Breast epithelium (tissue), 3 donors: ENCODE measurements around the gene PPP6R3.

Source experiments
- CTCF ChIP-seq, 3 donors: fragments of 450-650 bp; IDR thresholded peaks; one replicate each; pipeline ENCODE4 v1.5.1; 2016 to 2017; ENCODE audit warnings: antibody characterized with exemption in 3 of 3, mild to moderate bottlenecking in 3 of 3, moderate library complexity in 3 of 3
- POLR2A ChIP-seq: fragments of 450-650 bp; IDR thresholded peaks from one replicate; pipeline ENCODE4 v1.6.1; 2016; ENCODE audit warnings: antibody characterized with exemption, mild to moderate bottlenecking, moderate library complexity
- POLR2AphosphoS5 ChIP-seq, 3 donors: sonication (generic); formaldehyde crosslinking; IDR thresholded peaks; one replicate each; pipeline ENCODE4 v1.6.1; 2017; ENCODE audit warnings: antibody characterized with exemption in 3 of 3

GRCh38 chr11:68531129-68531693 is 70.7 kb downstream of the PPP6R3 start:
- TF ChIP-seq CTCF (IDR thresholded peaks at IDR 0.05) (no peak), POLR2AphosphoS5 (IDR thresholded peaks at IDR 0.05) (no peak), POLR2A (no peak)
